ENCODE data around the gene QKI.

DNA sequence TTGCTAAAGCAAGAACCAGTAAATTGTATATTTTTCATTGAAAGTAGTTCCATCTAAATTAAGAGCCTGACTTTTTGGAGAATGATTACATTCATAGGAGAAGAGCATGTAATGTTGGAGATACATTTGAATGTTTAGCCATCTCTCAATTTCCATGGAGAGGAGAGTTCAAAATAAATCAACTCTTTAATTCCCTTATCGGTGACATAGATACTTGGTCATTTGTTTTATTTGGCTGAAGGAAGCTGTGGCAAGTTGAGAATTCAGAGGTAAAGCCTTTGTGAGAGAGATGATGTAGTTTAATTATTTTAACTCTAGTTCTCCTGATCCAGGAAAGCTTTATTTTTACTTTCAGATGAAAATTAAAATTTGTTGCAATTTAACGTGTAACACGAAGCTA, 22.3 kb downstream of the QKI start:
- TF ChIP-seq, protein P1, sequence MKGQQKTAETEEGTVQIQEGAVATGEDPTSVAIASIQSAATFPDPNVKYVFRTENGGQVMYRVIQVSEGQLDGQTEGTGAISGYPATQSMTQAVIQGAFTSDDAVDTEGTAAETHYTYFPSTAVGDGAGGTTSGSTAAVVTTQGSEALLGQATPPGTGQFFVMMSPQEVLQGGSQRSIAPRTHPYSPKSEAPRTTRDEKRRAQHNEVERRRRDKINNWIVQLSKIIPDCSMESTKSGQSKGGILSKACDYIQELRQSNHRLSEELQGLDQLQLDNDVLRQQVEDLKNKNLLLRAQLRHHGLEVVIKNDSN (IDR thresholded peaks at IDR 0.05), result no peak
- no peak for TF ChIP-seq TAF1 (IDR thresholded peaks at IDR 0.05; ENCODE audit: low read depth)
- no peak for TF ChIP-seq CEBPB (IDR thresholded peaks at IDR 0.05)
- TF ChIP-seq, protein P2, sequence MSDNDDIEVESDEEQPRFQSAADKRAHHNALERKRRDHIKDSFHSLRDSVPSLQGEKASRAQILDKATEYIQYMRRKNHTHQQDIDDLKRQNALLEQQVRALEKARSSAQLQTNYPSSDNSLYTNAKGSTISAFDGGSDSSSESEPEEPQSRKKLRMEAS (IDR thresholded peaks at IDR 0.05), result no peak
- no peak for TF ChIP-seq TEAD4 (IDR thresholded peaks at IDR 0.05)
- TF ChIP-seq YY1 (IDR thresholded peaks at IDR 0.05; ENCODE audit: low read depth), result no peak
